HT1080 (cell line): ENCODE data around the gene RGCC. TPM values are rescaled to one million over a fixed set of nuclear protein-coding genes. Genes with fewer than 3 reads are reported as not detected.
"Not testable (repeated sequence)": the region's sequence is repeated elsewhere in the genome, so short reads cannot be mapped to it uniquely, and the experiment has no call there.

ENCODE experiments used
- DNase-seq: peaks from one replicate; pipeline ENCODE4 v3.0.0-alpha.2; 2015; ENCODE audit warnings: low read depth
- polyA plus RNA-seq, 2 experiments: library from polyadenylated mRNA; depleted of rRNA; stranded (reverse); fragments of >200 nt; gene quantifications; 2 replicates each; pipeline ENCODE4 v1.2.3, GENCODE V29; 2015
- total RNA-seq: library from RNA; depleted of rRNA; stranded (reverse); fragments of >200 nt; shearing (Covaris generic); gene quantifications from 2 replicates; pipeline ENCODE4 v1.2.3, GENCODE V29; 2014; rRNA removed

Gene RGCC
- total RNA-seq, result 0.10 and 0.42 TPM in 2 replicates
- 1.8 TPM in 2 replicates for polyA plus RNA-seq (2015; cell fraction: cytosol; rRNA removed)
- polyA plus RNA-seq (2015; cell fraction: nucleus; rRNA removed), result 0.68 TPM in 1 of 2 replicates, not detected in the other

GRCh38 chr13:41456768-41457588, at the start of gene RGCC:
TSS of gene RGCC (plus strand) at chr13:41457550. CDS start at chr13:41457708, 158 bp downstream.
- no peak for DNase-seq

- no peak for DNase-seq
These were observed 49.2 kb upstream of the RGCC start for GRCh38 chr13:41408121-41408520.

- DNase-seq, result no peak
These were observed 48.6 kb upstream of the RGCC start for GRCh38 chr13:41408746-41409145.

- DNase-seq, result no peak
These were observed 47.7 kb upstream of the RGCC start for GRCh38 chr13:41409611-41410010.

- no peak for DNase-seq
These were observed 46.3 kb upstream of the RGCC start for GRCh38 chr13:41411060-41411459.

- peak; percentile 38 for DNase-seq
These were observed 45.8 kb upstream of the RGCC start for GRCh38 chr13:41411522-41411921.

- no peak for DNase-seq
These were observed 43.5 kb upstream of the RGCC start for GRCh38 chr13:41413872-41414271.

- DNase-seq, result no peak
These were observed 41.1 kb upstream of the RGCC start for GRCh38 chr13:41416276-41416675.

GRCh38 chr13:41418027-41418426, 39.3 kb upstream of the RGCC start:
- DNase-seq, result peak; percentile 62

GRCh38 chr13:41418731-41419130, 38.6 kb upstream of the RGCC start:
- DNase-seq, result no peak

- DNase-seq, result no peak
These were observed 38.1 kb upstream of the RGCC start for GRCh38 chr13:41419206-41419605.

- DNase-seq, result no peak
These were observed 37.2 kb upstream of the RGCC start for GRCh38 chr13:41420146-41420545.

GRCh38 chr13:41421330-41421729, 36.0 kb upstream of the RGCC start:
- not testable (repeated sequence) for DNase-seq

GRCh38 chr13:41421983-41422382, 35.4 kb upstream of the RGCC start:
- DNase-seq, result not testable (repeated sequence)

- DNase-seq, result not testable (repeated sequence)
These were observed 34.1 kb upstream of the RGCC start for GRCh38 chr13:41423259-41423658.

GRCh38 chr13:41424675-41425074, 32.7 kb upstream of the RGCC start:
- not testable (repeated sequence) for DNase-seq

GRCh38 chr13:41426047-41426446, 31.3 kb upstream of the RGCC start:
- DNase-seq, result no peak

- no peak for DNase-seq
These were observed 29.7 kb upstream of the RGCC start for GRCh38 chr13:41427666-41428065.

GRCh38 chr13:41428155-41428554, 29.2 kb upstream of the RGCC start:
- no peak for DNase-seq

GRCh38 chr13:41434030-41434429, 23.3 kb upstream of the RGCC start:
- DNase-seq, result not testable (repeated sequence)

- no peak for DNase-seq
These were observed 22.4 kb upstream of the RGCC start for GRCh38 chr13:41434831-41435520.

- no peak for DNase-seq
These were observed 13.4 kb upstream of the RGCC start for GRCh38 chr13:41443969-41444368.
